Testis (tissue), 2 donors: ENCODE measurements around the gene SH2D5.

Experiments used
- POLR2A ChIP-seq: fragments of 450-650 bp; IDR thresholded peaks from one replicate; pipeline ENCODE4 v1.6.1; 2017; ENCODE audit warnings: antibody characterized with exemption, mild to moderate bottlenecking, moderate library complexity
- TF ChIP-seq, protein P1 (sequence below), 3 experiments: fragments of 450-650 bp in 2 of 3; fragments of 200-600 bp in 1 of 3; sonication (generic) in 1 of 3; IDR thresholded peaks; one replicate each; pipeline ENCODE4 v1.5.1; 2016 to 2019; ENCODE audit warnings: antibody characterized with exemption in 3 of 3, mild to moderate bottlenecking in 2 of 3, moderate library complexity in 1 of 3

- TF ChIP-seq, protein P1, sequence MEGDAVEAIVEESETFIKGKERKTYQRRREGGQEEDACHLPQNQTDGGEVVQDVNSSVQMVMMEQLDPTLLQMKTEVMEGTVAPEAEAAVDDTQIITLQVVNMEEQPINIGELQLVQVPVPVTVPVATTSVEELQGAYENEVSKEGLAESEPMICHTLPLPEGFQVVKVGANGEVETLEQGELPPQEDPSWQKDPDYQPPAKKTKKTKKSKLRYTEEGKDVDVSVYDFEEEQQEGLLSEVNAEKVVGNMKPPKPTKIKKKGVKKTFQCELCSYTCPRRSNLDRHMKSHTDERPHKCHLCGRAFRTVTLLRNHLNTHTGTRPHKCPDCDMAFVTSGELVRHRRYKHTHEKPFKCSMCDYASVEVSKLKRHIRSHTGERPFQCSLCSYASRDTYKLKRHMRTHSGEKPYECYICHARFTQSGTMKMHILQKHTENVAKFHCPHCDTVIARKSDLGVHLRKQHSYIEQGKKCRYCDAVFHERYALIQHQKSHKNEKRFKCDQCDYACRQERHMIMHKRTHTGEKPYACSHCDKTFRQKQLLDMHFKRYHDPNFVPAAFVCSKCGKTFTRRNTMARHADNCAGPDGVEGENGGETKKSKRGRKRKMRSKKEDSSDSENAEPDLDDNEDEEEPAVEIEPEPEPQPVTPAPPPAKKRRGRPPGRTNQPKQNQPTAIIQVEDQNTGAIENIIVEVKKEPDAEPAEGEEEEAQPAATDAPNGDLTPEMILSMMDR (IDR thresholded peaks at IDR 0.05), result no peak
- no peak for TF ChIP-seq POLR2A
Observed at GRCh38 chr1:20708057-20708456, 24.4 kb downstream of the SH2D5 start.
